8988T (cell line): ENCODE measurements around the gene GPRC5A.

Experiments used
- DNase-seq: peaks from one replicate; pipeline ENCODE4 v3.0.0; 2011

GPRC5A gene

GRCh38 chr12:12943586-12944260, 52.4 kb downstream of the GPRC5A start:
- DNase-seq, result no peak

GRCh38 chr12:12945591-12945990, 54.2 kb downstream of the GPRC5A start:
- DNase-seq, result no peak

- no peak for DNase-seq
Measured at GRCh38 chr12:12946686-12947355, 55.5 kb downstream of the GPRC5A start.

GRCh38 chr12:12947902-12948301, 56.5 kb downstream of the GPRC5A start:
- no peak for DNase-seq

DNA sequence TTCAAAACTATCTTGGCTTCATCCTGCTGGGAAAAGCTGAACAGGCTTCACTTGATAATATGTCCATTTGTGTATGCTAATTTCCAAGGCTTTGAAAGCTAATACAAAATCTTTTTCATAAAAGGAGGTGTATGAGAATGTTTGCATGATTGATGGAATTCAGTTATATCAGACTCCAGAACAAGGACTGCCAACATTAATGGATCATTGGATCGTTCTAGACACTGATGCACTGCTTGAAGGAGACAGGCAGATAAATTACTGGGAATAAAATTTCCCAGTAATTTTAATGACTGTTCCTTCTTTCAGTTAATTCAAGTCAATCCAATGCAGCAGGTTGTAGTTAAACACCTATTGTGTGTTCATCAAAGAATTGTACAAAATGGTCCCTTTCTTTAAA, 60.1 kb downstream of the GPRC5A start:
- DNase-seq, result no peak

DNA sequence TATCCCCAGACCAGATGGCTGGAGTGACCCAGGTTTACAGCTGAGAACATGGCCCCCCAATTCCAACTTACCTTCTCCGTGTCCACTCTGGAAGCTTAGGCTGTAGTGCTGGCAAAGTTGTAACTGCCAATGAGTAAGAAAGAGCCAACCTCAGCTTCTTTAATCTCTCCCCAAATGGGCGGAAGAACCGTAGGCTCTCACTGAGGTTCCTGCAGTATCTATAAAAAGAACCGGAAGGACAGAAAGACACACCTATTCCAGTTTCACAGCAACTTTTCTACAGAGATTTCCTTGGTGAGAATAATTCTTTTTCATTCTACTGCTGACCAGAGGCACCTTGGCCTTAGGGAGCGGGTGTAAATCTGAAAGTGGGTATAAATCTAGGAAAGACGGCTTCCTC, 60.7 kb downstream of the GPRC5A start, which contains the start of gene GPRC5D:
Gene GPRC5D (minus strand): TSS at position 135 of the 400 bp plus-strand sequence. CDS start 1,786 bp downstream, outside the sequence.
- DNase-seq, result no peak

DNA sequence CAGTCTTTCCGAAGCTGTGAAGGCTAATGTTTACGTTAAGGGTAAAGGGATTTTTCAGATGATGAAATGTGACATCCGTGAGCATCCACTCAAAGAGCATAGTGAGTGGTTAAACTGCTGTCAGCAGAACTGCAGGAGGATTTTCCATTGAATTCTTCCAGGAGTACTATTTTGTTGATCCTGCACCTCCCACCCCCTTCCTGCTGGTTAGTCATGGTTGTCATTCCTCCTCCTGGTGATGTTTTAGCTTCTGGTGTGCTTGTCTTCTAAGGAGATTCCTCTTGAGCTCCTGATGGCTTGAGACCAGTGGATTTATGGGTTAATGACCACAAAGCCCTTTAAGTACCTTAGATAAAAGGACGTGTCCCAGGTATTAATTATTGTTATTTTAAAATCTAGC, 63.0 kb downstream of the GPRC5A start:
- DNase-seq, result no peak

DNA sequence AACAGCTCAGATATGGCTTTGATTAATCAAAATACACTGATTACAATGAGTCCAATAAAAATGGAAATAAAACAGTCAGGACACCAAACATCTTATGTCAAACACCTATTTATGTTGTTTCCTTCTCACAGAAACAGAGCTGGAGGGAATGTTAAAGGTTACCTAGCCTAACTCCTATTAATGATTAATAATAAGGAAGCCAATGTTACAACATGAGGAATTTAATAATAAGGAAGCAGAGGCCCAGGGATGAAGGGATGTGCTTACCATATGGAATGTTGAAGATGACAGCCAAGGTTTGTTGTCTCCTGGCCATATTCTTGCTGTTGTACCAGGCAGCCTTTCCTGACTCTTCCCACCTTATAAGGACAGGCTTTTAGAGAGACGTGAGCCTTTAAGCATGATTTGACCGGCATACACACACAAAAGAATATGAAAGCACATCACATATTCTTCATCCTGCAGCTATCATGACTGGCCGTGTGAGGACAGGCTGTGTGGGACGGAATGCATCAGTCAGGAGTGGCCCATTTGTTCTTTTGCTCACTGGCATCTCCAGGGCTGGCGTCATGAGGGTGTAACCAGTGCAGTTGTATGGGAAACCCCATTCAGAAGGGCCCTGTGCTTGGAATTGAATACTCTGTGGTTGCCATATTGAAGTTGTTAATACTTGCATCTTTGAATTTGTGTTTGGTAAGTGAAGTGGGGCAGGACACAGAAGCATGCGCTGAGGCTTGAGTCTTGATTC, 63.7 kb downstream of the GPRC5A start:
- DNase-seq, result no peak

- no peak for DNase-seq
Measured at GRCh38 chr12:12958886-12959285, 67.5 kb downstream of the GPRC5A start.

GRCh38 chr12:12960639-12961209, 69.4 kb downstream of the GPRC5A start:
- no peak for DNase-seq

DNA sequence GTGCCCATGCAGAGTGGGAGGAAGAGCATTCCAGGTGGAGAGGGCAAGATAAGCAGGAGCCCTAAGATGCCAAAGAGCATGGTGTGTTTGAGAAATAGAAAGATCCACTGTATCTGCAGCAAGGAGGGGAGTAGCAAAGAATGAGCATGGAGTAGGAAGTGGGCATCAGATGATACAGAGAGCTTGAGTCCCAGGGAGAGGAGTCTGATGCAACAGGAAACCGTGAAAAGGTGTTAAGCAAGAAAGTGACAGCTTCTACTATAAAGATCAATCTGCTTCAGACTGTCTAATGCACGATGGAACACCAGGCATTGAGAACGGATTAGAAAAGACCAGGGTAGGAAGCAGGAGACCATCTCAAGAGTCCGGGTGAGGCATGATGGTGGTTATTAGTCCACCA, 72.9 kb downstream of the GPRC5A start:
- no peak for DNase-seq

DNA sequence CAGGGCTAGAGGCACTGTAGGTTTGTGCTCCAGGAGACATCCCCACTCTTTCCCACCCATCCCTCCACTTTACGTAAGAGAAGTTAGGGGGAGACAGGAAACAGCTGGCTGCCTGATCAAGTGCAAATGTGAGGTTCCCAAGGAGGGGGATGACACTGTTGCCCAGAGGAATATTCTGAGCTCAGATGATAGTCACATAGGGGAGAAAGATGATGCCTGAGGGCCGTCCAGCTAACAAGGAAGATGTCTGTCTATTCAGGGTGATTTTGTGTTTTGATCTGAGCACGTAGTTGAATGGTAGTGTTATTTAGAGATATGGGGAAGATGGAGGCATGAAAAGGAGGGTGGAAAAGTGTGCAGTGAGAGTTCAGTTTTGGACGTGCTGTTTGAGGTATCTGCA, 74.5 kb downstream of the GPRC5A start:
- DNase-seq, result no peak
